Measurements from ENCODE around the gene CR1.

- TF ChIP-seq CTCF (conservative IDR thresholded peaks at IDR 0.05; ENCODE audit: low read depth in 2 of 2) (no peak), EZH2 (IDR thresholded peaks at IDR 0.05; ENCODE audit: low read depth, unreplicated experiment) (no peak), POLR2AphosphoS5 (IDR thresholded peaks at IDR 0.05; ENCODE audit: low read depth) (no peak)
Observed at GRCh38 chr1:207647671-207648333, 151.8 kb downstream of the CR1 start.

All from GM23338 (cell line).